HCT116 (cell line): ENCODE measurements around the gene GRM2. TPM values are rescaled to one million over a fixed set of nuclear protein-coding genes. Genes with fewer than 3 reads are reported as not detected.

Source experiments
- ATAC-seq: fragments of 200-7000 bp; cut with Tn5 transposase; 2 replicates; pipeline ENCODE4 v1.9.1; 2020; ENCODE audit warnings: mild to moderate bottlenecking, moderate library complexity
- BruUV-seq: library from RNA; stranded (reverse); fragments of 400-500 nt; replicated peaks from 2 replicates; lab custom pipeline; 2021; lab: Mats Ljungman, UMichigan
- CTCF ChIA-PET: fragments of 300-600 bp; sonication (Branson Sonifier 250); formaldehyde crosslinking; loops from one replicate; lab custom pipeline; 2021; ENCODE audit warnings: antibody characterized with exemption; lab: Charles Lee
- POLR2A ChIA-PET: fragments of 300-600, 350-600 bp; sonication (Branson Sonifier 250); formaldehyde crosslinking; loops from one replicate; lab custom pipeline; 2021; ENCODE audit warnings: antibody characterized with exemption; lab: Charles Lee
- RAD21 ChIA-PET, 2 experiments: fragments of 300-600 bp; sonication (Branson Sonifier 250); formaldehyde crosslinking; loops; one replicate each; lab custom pipeline; 2023; ENCODE audit warnings: low total read pairs in 2 of 2; ENCODE audit not compliant: uncharacterized antibody in 2 of 2, unreplicated experiment in 2 of 2, low non-redundant PET in 1 of 2; lab: Charles Lee
- DNase-seq: peaks from one replicate; pipeline ENCODE4 v3.0.0-alpha.2; 2010; ENCODE audit warnings: low read depth, low spot score
- H2AFZ ChIP-seq: fragments of 200-600 bp; shearing (Covaris generic), sonication (generic); 2 replicates; pipeline ENCODE4 v1.6.1; 2017; ENCODE audit warnings: low read depth, mixed run types, mixed read lengths, antibody characterized with exemption, low read length; ENCODE audit not compliant: poor library complexity, severe bottlenecking
- H3K27ac ChIP-seq: 2 replicates; pipeline ENCODE4 v1.5.1; 2012; ENCODE audit warnings: low read depth, low read length
- H3K27me3 ChIP-seq: fragments of 200-600 bp; sonication (generic); 2 replicates; pipeline ENCODE4 v1.6.1; 2016; ENCODE audit warnings: mixed run types, low read length, mixed read lengths; ENCODE audit not compliant: insufficient read depth
- H3K36me3 ChIP-seq, 2 experiments: fragments of 200-500 bp in 1 of 2; fragments of 200-600 bp in 1 of 2; sonication (Bioruptor generic) in 1 of 2; sonication (generic) in 1 of 2; 2 replicates each; pipeline versions ENCODE4 v1.5.1 to v1.6.1; 2014 to 2016; ENCODE audit warnings: low read length in 2 of 2, inconsistent platforms in 1 of 2, mixed read lengths in 1 of 2, mixed run types in 1 of 2; ENCODE audit not compliant: insufficient read depth in 2 of 2, control insufficient read depth in 1 of 2
- H3K4me1 ChIP-seq, 2 experiments: fragments of 200-600 bp in 1 of 2; sonication (generic) in 1 of 2; 2 replicates each; pipeline versions ENCODE4 v1.5.1 to v1.6.1; 2012 to 2017; ENCODE audit warnings: low read length in 2 of 2, inconsistent platforms in 1 of 2, mild to moderate bottlenecking in 1 of 2, mixed read lengths in 1 of 2, mixed run types in 1 of 2, moderate library complexity in 1 of 2; ENCODE audit not compliant: insufficient read depth in 2 of 2, control insufficient read depth in 1 of 2
- H3K4me2 ChIP-seq: fragments of 200-600 bp; sonication (generic); 2 replicates; pipeline ENCODE4 v1.6.1; 2017; ENCODE audit warnings: mixed run types, low read length, mixed read lengths
- H3K4me3 ChIP-seq, 2 experiments: fragments of 200-600 bp in 1 of 2; sonication (generic) in 1 of 2; replicated peaks in 1 of 2; 2 replicates each; pipeline ENCODE4 v1.5.1; 2011 to 2016; ENCODE audit warnings: low read length in 2 of 2, control low read depth in 1 of 2, low read depth in 1 of 2, mild to moderate bottlenecking in 1 of 2, mixed read lengths in 1 of 2, mixed run types in 1 of 2
- H3K79me2 ChIP-seq: fragments of 200-600 bp; sonication (generic); 2 replicates; pipeline ENCODE4 v1.6.1; 2017; ENCODE audit warnings: mild to moderate bottlenecking, mixed run types, low read length, moderate library complexity, mixed read lengths; ENCODE audit not compliant: insufficient read depth
- H3K9ac ChIP-seq: fragments of 200-600 bp; sonication (generic); 2 replicates; pipeline ENCODE4 v1.6.1; 2016; ENCODE audit warnings: low read length, mixed read lengths
- H3K9me2 ChIP-seq: fragments of 200-600 bp; sonication (generic), shearing (Covaris generic); 2 replicates; pipeline ENCODE4 v1.6.1; 2017; ENCODE audit warnings: mixed run types, mild to moderate bottlenecking, moderate library complexity; ENCODE audit not compliant: insufficient read depth
- H3K9me3 ChIP-seq, 2 experiments: fragments of 200-500 bp in 1 of 2; fragments of 200-600 bp in 1 of 2; sonication (Bioruptor generic) in 1 of 2; sonication (generic) in 1 of 2; 2 replicates each; pipeline ENCODE4 v1.6.1; 2014 to 2017; ENCODE audit warnings: low read length in 2 of 2, mixed read lengths in 2 of 2, inconsistent platforms in 1 of 2, low read depth in 1 of 2, mild to moderate bottlenecking in 1 of 2, mixed run types in 1 of 2, moderate library complexity in 1 of 2; ENCODE audit not compliant: control insufficient read depth in 1 of 2, insufficient read depth in 1 of 2
- H4K20me1 ChIP-seq: fragments of 200-600 bp; sonication (generic), shearing (Covaris generic); 2 replicates; pipeline ENCODE4 v1.6.1; 2017; ENCODE audit warnings: mixed run types, mild to moderate bottlenecking, moderate library complexity; ENCODE audit not compliant: insufficient read depth
- EGR1 ChIP-seq: IDR thresholded peaks from 2 replicates; pipeline ENCODE4 v1.6.1; 2012; ENCODE audit warnings: low read depth
- ELF1 ChIP-seq: IDR thresholded peaks from 2 replicates; pipeline ENCODE4 v1.6.1; 2012; ENCODE audit warnings: low read depth, borderline replicate concordance
- FOSL1 ChIP-seq: IDR thresholded peaks from 2 replicates; pipeline ENCODE4 v1.6.1; 2012; ENCODE audit warnings: low read depth
- POLR2A ChIP-seq: IDR thresholded peaks from 2 replicates; pipeline ENCODE4 v1.7.0; 2011; ENCODE audit warnings: borderline replicate concordance; ENCODE audit not compliant: insufficient read depth, insufficient read length; ENCODE audit errors: extremely low read depth
- POLR2AphosphoS5 ChIP-seq: IDR thresholded peaks from 2 replicates; pipeline ENCODE4 v1.6.1; 2011; ENCODE audit warnings: mild to moderate bottlenecking, low read depth, low read length, moderate library complexity
- REST ChIP-seq: IDR thresholded peaks from 2 replicates; pipeline ENCODE4 v1.6.1; 2012; ENCODE audit warnings: low read depth
- SIN3A ChIP-seq: IDR thresholded peaks from 2 replicates; pipeline ENCODE4 v1.6.1; 2012; ENCODE audit warnings: low read depth
- SRF ChIP-seq: IDR thresholded peaks from 2 replicates; pipeline ENCODE4 v1.6.1; 2012; ENCODE audit warnings: low read depth
- YY1 ChIP-seq: IDR thresholded peaks from 2 replicates; pipeline ENCODE4 v1.6.1; 2011; ENCODE audit warnings: low read length, low read depth, moderate library complexity, mild to moderate bottlenecking; ENCODE audit not compliant: insufficient replicate concordance; ENCODE audit errors: extremely low read depth
- ZBTB33 ChIP-seq: IDR thresholded peaks from 2 replicates; pipeline ENCODE4 v1.6.1; 2011; ENCODE audit warnings: mild to moderate bottlenecking, low read length, moderate library complexity; ENCODE audit not compliant: insufficient replicate concordance; ENCODE audit errors: extremely low read depth
- ZFX ChIP-seq: fragments of 450-650 bp; IDR thresholded peaks from 2 replicates; pipeline ENCODE4 v1.6.1; 2017
- ZNF274 ChIP-seq: fragments of 200-500 bp; sonication (Bioruptor generic); IDR thresholded peaks from 2 replicates; pipeline ENCODE4 v1.6.1; 2014; ENCODE audit warnings: mild to moderate bottlenecking, low read depth, low read length, inconsistent platforms
- intact Hi-C: fragments of 100-400 bp; cut with micrococcal nuclease; formaldehyde crosslinking; loops from 2 replicates; pipeline ENCODE4 v1.10.0; 2022
- total RNA-seq: library from RNA; stranded (reverse); gene quantifications from one replicate; pipeline ENCODE4 v1.2.1, GENCODE V29; 2021; ENCODE audit not compliant: unreplicated experiment

Gene GRM2
- total RNA-seq, 1 experiment from 2014 or later: 0.32 TPM

GRCh38 chr3:51716805-51717204 is 9.9 kb downstream of the GRM2 start:
- Histone ChIP-seq H3K4me3 (no peak overlapping the region), H3K9me2 (no peaks in the 10 kb centered on the region), H4K20me1 (no peaks in the 10 kb centered on the region), H3K79me2 (no peaks in the 10 kb centered on the region), H3K27me3 (0 out of 2 replicates have a peak, but pooled peaks cover 4% of the 10 kb centered on the region), H3K9me3 (no peaks in the 10 kb centered on the region), H3K9ac (no peak overlapping the region), H2AFZ (no peak overlapping the region), H3K4me1 (peaks cover 0 to 7% of the 10 kb centered on the region in 2 experiments; a peak in 2 of 4 replicates), H3K36me3 (no peaks in the 10 kb centered on the region), H3K27ac (no peak overlapping the region), H3K4me2 (no peak overlapping the region)
- ChIA-PET RAD21 (no interaction called here), POLR2A (no interaction called here), CTCF (no interaction called here)
- DNase-seq (no peak), ATAC-seq (no peak)
- BruUV-seq: no TSS peak
- intact Hi-C loops: loop anchor here (5.0 kb wide), 1 partner anchor 265 kb away; the partner anchor contains the start of gene ACY1
- no peak for TF ChIP-seq ELF1
- no peak for TF ChIP-seq ZNF274
- TF ChIP-seq ZBTB33: no peak
- no peak for TF ChIP-seq YY1
- no peak for TF ChIP-seq FOSL1
- TF ChIP-seq EGR1: no peak
- TF ChIP-seq SRF: no peak
- no peak for TF ChIP-seq ZFX
- TF ChIP-seq REST: no peak
- TF ChIP-seq SIN3A: no peak
- no peak for TF ChIP-seq POLR2AphosphoS5
- TF ChIP-seq POLR2A: no peak
